Uterus (tissue), 2 donors: Measurements from ENCODE around the gene ZNF346.

ENCODE experiments used
- CTCF ChIP-seq, 4 experiments: fragments of 200-600 bp in 2 of 4; fragments of 450-650 bp in 2 of 4; sonication (generic) in 2 of 4; IDR thresholded peaks; one replicate each; pipeline ENCODE4 v1.5.1; 2016 to 2019; ENCODE audit warnings: antibody characterized with exemption in 4 of 4, mild to moderate bottlenecking in 2 of 4, moderate library complexity in 1 of 4
- POLR2A ChIP-seq, 2 donors: fragments of 450-650 bp; IDR thresholded peaks; one replicate each; pipeline ENCODE4 v1.6.1; 2016; ENCODE audit warnings: antibody characterized with exemption in 2 of 2, mild to moderate bottlenecking in 1 of 2, moderate library complexity in 1 of 2

GRCh38 chr5:177092178-177093081 lies 69.9 kb downstream of the ZNF346 start:
- TF ChIP-seq CTCF (IDR thresholded peaks at IDR 0.05), result no peak
- no peak for TF ChIP-seq POLR2A (IDR thresholded peaks at IDR 0.05)
